GM19099 (cell line): Measurements from ENCODE around the gene GLIS1.

Source experiments
- POLR2A ChIP-seq: IDR thresholded peaks from 3 replicates; pipeline ENCODE4 v1.6.1; 2011; ENCODE audit warnings: low read depth; ENCODE audit not compliant: insufficient read length; ENCODE audit errors: extremely low read depth

GLIS1 gene

DNA sequence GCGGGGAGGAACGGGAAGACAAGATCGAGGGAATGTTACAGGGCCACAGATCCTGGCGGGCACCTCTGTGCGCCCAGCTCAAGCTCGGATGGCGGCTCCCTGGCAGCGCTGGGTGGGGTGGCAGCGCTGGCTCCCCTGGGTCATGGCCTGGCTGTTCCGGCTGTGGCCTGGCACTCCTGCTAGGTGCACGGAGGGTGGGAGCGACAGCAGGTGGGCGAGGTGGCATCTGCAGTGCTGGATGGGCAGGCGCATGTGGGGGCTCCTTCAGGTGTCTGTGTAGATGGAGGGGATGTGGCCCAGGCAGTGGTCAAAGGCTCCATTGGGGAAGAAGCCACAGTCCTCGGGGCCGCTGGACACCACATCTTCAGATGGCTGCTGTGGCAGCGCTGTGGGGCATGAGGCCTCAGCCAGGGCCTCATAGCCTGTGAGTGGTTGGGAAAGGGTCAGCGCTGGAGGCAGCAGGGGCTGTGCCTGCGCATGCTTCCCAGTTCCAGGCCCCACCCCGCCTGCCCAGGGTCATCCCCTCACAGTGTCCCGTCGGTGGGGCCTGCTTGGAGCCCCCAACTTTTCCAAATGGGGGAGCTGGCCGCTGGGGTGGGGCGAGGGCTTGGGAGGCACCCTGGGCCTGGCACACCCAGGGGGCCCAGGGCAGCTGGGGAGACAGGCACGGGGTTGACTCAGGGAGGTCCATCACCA lies 232.5 kb downstream of the GLIS1 start:
- no peak for TF ChIP-seq POLR2A

DNA sequence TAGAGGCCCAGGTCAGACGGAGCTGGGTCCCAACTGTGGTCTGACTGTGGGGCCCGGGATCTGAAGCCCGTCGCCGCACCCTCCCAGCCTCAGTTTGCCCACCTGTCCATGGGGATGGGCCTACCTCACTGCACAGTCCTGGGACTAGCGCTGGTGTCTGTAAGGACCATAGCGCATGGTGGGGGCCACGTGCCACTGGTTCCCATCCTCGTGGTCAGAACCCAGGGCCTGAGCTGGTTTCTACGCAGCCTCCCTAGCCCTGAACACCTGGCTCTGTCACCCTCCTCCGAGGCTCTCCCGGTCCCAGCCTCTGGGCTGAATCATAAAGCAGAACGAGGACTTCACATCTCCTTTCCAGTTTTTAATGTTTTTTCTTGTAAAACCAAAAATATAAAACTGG lies 233.1 kb downstream of the GLIS1 start:
- TF ChIP-seq POLR2A, result no peak

DNA sequence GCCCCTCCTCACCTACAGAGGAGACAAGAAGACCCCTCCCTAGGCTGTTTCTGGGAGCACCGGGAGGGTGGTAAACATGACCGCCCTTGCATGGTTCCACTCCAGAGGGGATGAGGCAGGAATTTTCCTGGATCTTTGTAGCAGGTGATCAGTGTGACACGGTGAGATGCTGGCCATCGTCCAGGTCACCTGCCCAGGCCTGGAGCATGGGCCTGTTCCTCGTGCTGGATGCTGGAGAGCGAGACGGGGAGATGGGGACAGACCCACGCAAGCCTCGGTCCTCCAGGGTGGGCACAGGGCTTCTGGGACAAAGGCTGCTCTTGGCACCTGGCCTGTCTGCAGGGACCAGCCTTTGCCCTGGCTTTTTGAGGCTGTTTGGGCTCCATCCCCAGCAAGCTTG lies 233.6 kb downstream of the GLIS1 start:
- no peak for TF ChIP-seq POLR2A

DNA sequence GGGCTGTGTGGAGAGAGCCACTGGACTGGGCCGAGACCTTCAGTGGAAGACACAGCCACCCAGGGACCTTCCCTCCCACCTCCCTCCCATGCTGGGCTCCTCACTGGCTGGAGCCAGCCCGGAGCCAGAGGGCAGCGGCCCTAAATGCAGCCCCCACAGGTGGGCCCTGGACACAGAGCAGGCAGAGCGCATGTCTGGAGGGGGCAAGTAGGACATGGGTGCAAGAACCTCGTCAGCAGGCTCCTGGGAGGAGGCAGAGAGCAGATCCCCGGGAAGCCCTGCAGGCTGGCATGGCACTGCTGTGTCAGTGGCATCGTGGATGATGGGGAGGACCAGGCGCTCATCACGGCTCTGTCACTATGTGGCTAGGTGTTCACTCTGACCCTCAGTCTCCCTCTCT lies 234.1 kb downstream of the GLIS1 start:
- no peak for TF ChIP-seq POLR2A

DNA sequence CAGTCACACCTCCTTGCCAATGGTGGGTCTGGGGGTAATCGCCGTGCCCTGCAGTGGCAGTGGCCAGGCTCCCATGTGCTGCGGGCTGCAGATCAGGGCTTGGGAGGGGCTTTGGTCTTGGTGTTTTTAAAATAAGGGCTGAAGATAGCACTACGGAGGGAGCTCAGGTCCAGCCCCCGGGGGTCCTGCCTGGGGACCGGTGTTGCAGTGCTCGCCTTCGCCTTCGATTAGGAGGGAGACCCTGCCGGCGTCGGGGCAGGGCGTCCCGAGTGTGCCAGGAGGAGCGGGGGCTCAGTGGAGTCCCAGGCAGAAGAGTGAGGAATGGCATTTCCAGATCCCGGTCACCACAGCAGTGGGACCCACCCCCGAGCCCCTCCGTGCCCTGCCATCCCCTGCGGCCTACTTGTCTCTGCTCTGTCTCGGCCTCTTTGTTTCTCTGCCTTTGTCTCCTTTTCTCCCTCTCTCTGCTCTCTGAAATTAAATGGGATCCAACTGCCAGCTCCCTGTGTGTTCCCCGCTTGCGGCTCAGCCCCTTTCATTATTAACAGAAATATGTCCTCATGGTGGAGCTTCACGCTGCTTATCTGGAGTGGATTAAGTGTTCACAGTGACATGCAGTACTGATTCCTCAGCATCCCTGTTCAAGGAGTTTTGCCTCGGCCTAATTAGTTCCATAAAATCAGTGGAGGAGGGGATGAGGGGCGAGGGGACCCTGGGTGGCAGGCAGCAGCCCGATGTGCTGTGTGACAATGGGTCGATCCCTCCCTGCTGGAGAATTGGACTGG lies 235.3 kb downstream of the GLIS1 start:
- no peak for TF ChIP-seq POLR2A

DNA sequence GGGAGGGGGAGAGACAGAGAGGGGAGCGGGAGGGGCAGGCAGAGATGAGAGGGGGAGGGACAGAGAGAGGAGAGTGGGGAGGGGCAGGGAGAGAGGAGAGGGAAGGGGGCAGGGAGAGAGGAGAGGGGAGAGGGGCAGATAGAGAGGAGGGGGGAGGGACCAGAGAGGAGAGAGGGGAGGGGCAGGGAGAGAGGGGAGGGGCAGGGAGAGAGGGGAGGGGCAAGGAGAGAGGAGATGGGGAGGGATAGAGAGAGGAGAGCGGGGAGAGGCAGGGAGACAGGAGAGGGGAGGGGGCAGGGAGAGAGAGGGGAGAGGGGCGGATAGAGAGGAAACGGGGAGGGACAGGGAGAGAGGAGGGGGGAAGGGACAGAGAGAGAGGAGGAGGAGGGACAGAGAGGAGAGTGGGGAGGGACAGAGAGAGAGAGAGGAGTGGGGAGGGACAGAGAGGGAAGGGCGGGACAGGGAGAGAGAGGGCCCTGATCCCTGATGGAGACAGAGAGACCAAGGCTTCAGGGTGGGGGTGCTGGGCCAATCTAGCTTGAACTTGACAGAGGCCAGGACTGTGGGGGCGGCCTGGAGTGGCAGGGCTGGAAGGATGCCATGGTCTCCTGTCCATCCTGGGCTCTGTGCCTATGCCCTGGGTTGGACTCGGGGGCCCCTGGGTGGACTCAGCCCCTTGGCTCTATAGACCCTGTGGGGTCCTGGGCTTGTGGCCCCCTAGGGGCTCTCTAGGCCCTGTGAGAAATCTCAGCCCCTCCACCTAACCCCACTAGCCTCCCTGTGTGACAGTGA lies 236.1 kb downstream of the GLIS1 start:
- no peak for TF ChIP-seq POLR2A

GRCh38 chr1:53501065-53502005 lies 237.6 kb downstream of the GLIS1 start:
- TF ChIP-seq POLR2A, result no peak

DNA sequence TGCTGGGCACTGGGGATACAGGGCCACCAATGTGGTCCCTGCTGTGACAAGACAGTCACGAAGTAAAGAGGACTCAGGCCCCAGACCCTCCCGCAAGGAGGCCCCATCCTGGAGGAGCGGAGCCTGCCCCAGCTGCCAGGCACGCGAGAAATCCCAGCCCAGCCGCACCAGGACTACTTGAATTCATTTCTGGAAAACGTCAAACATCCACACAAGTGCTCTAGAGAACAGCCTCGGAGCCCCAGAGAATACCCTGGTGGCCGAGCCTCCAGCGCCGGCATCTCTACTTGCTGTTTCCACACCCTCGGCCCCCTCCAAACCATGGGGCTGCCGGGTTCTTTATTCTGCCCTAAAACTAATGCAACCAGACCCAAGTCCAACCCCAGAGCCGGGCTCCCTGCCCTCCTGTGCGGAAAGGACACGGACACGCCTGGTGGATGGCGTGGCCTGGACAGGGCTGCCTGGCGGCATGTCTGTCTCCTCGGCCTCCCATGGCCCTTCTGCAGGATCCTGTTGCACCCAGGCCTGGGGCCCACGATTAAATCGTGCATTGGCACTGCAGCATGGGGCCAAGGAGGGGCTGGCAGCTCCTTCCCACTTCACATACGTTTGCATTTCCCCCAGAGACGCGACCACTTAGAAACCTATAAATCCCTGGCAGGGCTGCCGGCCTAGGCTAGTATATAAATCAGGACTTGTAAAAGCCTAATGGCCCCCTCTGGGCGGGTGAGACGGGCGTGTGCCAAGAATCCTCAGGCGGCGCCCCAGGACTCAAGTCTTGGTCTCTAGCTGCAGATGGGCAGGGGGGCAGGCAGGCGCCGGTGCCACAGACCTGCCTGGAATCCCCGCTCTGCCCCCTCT lies 238.5 kb downstream of the GLIS1 start:
- no peak for TF ChIP-seq POLR2A

DNA sequence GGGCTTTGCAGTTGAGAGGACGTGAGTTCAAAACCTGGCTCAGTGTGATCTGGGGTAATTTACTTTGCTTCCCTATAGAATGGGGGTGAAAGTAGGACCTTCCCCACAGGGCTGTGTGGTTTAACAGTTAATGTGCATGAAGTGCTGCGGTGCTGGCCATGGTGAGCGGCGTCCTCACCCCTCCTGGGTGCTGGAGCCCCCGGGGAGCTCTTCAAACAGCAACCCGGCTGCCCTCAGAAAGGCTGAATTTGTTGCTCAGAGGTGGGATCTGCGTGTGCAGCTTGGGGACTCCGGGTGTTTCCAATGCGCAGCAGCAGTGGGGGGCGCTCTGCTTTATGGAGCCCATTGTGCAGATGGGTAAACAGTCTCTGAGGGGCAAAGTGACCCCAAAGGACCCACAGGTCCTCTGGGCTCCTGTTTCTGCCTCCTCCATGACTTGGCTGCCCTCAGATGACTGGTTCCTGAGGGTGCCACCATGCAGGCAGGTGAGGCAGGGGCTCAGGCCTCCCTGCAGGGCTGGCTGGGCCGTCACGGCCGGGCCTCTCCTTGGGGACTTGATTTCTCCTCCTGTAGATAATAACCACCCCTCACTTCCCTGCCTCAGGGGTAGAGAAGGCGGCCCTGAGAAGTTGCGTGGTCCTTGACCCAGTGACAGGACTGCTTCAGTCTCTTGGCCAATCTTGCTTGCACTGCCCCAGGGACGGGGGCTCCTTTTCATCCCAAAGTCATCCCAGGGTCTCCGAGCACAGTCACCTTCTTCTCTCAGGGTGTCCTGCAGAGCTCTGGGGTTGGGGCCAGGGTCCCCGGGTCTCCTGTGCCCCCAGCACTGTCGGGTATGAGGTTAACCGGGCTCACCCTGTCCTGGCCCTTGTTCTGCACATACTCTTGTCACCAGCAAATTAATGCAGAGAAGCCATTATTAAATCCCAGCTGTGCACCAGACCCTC lies 239.4 kb downstream of the GLIS1 start:
- no peak for TF ChIP-seq POLR2A

DNA sequence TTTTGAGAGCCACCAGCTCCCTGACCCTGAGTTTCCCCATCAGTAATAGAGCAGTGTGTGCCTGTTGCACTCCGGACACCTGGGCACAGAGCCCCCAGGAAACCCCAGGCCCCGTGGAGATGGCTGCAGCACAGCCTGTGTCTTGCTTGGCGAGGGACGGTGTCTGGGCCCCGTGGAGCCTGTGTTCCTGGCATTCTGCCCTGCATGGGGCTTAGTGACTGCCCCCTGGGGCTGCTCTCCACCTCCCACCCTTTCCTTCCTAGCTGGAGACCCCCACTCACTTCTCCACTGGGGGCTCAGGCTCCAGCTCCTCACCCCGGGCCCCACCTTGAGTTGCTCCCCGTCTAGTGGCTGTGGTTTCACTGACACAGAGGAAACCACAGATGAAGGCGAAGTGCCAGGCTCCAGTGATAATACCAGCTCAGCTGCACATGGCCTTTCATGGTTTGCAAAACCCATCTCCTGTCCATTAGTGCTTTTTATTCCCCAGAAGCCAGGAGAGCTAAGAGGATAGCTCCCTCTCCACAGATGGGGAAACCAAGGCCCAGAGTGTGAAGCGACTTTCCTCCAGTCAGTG lies 240.3 kb downstream of the GLIS1 start:
- no peak for TF ChIP-seq POLR2A

- no peak for TF ChIP-seq POLR2A
Measured at GRCh38 chr1:53495633-53496345, 243.2 kb downstream of the GLIS1 start.

DNA sequence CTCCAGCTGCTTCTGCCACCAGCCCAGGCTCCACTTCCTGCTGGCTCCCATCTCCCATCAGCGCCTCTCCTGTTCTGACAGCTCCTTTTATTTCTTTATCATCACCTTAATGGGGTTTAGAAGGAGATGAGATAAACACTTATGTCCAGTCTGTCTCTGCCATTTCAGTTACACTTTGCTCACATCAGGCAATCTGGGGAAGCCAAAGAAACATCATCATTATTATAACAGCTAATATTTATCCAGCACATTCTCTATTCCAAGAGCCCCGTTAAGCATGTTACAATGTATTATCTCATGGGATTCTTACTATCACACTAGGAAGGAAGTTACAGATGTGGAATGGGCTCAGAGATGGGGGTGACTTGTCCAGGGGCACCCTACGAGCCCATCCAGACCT lies 248.6 kb downstream of the GLIS1 start:
- TF ChIP-seq POLR2A, result no peak
